Endodermal cell (in vitro differentiated cells): ENCODE measurements around the gene NTRK2. TPM values are rescaled to one million over a fixed set of nuclear protein-coding genes. Genes with fewer than 3 reads are reported as not detected.

Experiments used
- DNase-seq: peaks from one replicate; pipeline ENCODE4 v3.0.0-alpha.2; 2017
- H3K27ac ChIP-seq: 2 replicates; pipeline ENCODE4 v1.5.1; 2013; ENCODE audit warnings: mild to moderate bottlenecking, low read depth, low read length, moderate library complexity
- H3K27me3 ChIP-seq: 2 replicates; pipeline ENCODE4 v1.6.1; 2013; ENCODE audit warnings: mild to moderate bottlenecking, low read length, moderate library complexity; ENCODE audit not compliant: insufficient read depth, control insufficient read depth, poor library complexity, severe bottlenecking
- H3K36me3 ChIP-seq: 2 replicates; pipeline ENCODE4 v1.7.0; 2013; ENCODE audit warnings: mild to moderate bottlenecking, low read length, moderate library complexity; ENCODE audit not compliant: control insufficient read depth, insufficient read depth
- H3K4me1 ChIP-seq: one replicate; pipeline ENCODE4 v1.7.0; 2013; ENCODE audit warnings: low read length; ENCODE audit not compliant: control insufficient read depth, insufficient read depth
- H3K4me3 ChIP-seq: 2 replicates; pipeline ENCODE4 v1.5.1; 2013; ENCODE audit warnings: mild to moderate bottlenecking, low read length, moderate library complexity
- H3K9ac ChIP-seq: 2 replicates; pipeline ENCODE4 v1.6.1; 2013; ENCODE audit warnings: mild to moderate bottlenecking, low read length, moderate library complexity; ENCODE audit not compliant: poor library complexity, severe bottlenecking; ENCODE audit errors: extremely low read depth
- H3K9me3 ChIP-seq: 2 replicates; pipeline ENCODE4 v1.6.1; 2013; ENCODE audit warnings: mild to moderate bottlenecking, low read length, moderate library complexity; ENCODE audit not compliant: control insufficient read depth
- H3K27ac Mint-ChIP-seq: 2 replicates; pipeline ENCODE4 v1.8.0; 2020; ENCODE audit warnings: mixed read lengths
- H3K27me3 Mint-ChIP-seq: 2 replicates; pipeline ENCODE4 v1.8.0; 2021; ENCODE audit warnings: mild to moderate bottlenecking, mixed read lengths; ENCODE audit not compliant: insufficient read depth
- H3K36me3 Mint-ChIP-seq: 2 replicates; pipeline ENCODE4 v1.8.0; 2020; ENCODE audit warnings: low read depth, mixed read lengths
- H3K4me1 Mint-ChIP-seq: 2 replicates; pipeline ENCODE4 v1.8.0; 2020; ENCODE audit warnings: mixed read lengths
- H3K4me3 Mint-ChIP-seq: 2 replicates; pipeline ENCODE4 v1.8.0; 2020; ENCODE audit warnings: mild to moderate bottlenecking, moderate library complexity, mixed read lengths
- H3K9me3 Mint-ChIP-seq: 2 replicates; pipeline ENCODE4 v1.8.0; 2020; ENCODE audit warnings: mild to moderate bottlenecking, mixed read lengths
- CTCF ChIP-seq: fragments of 200-600 bp; sonication (generic); conservative IDR thresholded peaks from 2 replicates; pipeline ENCODE4 v1.5.0; 2021; ENCODE audit warnings: antibody characterized with exemption, mild to moderate bottlenecking
- WGBS, 2 experiments: methylation state at CpG; one replicate each; pipeline versions ENCODE4 v1.1.5 to v1.1.7; 2013; ENCODE audit warnings: missing lambda C conversion rate in 2 of 2, mixed read lengths in 1 of 2; ENCODE audit not compliant: insufficient coverage in 1 of 2, insufficient read length in 1 of 2; 5-methylcytosine and 5-hydroxymethylcytosine counted together
- total RNA-seq, 2 donors: library from RNA; stranded (reverse); fragmentation: NEBNext Ultra II Directional in 1 of 2; extraction: Animal tissue kit (Norgen Biotek cat#: 25700) in 1 of 2; gene quantifications; 2 replicates in 1 of 2; 3 replicates in 1 of 2; pipeline ENCODE4 v1.2.1, GENCODE V29; 2021

Gene NTRK2
- total RNA-seq, 2 donors from 2014 or later, result 0.09 to 0.18 TPM

GRCh38 chr9:84953252-84953773 lies 283.8 kb downstream of the NTRK2 start:
- no peaks in the 10 kb centered on the region for H3K9me3 ChIP-seq
- no peak overlapping the region for H3K27ac ChIP-seq
- H3K27ac Mint-ChIP-seq, result no peak overlapping the region
- no peaks in the 10 kb centered on the region for H3K36me3 Mint-ChIP-seq
- H3K27me3 Mint-ChIP-seq, result peaks cover 26% of the 10 kb centered on the region
- DNase-seq, result no peak
- no peak for TF ChIP-seq CTCF
- H3K9ac ChIP-seq, result no peak overlapping the region
- no peaks in the 10 kb centered on the region for H3K9me3 Mint-ChIP-seq
- H3K27me3 ChIP-seq, result peaks cover 9% of the 10 kb centered on the region
- no peaks in the 10 kb centered on the region for H3K4me1 ChIP-seq
- 92% methylated on average over 3 of the region's 3 CpGs; no CpG with 5 or more reads in 1 of the 2 experiments for WGBS, 2 experiments
- peaks cover 5% of the 10 kb centered on the region for H3K4me1 Mint-ChIP-seq
- H3K4me3 Mint-ChIP-seq, result no peak overlapping the region
- H3K36me3 ChIP-seq, result no peaks in the 10 kb centered on the region
- no peak overlapping the region for H3K4me3 ChIP-seq

- no peaks in the 10 kb centered on the region for H3K9me3 Mint-ChIP-seq
- TF ChIP-seq CTCF, result peak; percentile 97
- peaks cover 26% of the 10 kb centered on the region for H3K27me3 Mint-ChIP-seq
- Histone ChIP-seq H3K4me3 (no peak overlapping the region), H3K4me1 (no peaks in the 10 kb centered on the region), H3K9me3 (no peaks in the 10 kb centered on the region), H3K36me3 (no peaks in the 10 kb centered on the region), H3K9ac (no peak overlapping the region), H3K27ac (no peak overlapping the region), H3K27me3 (peaks cover 9% of the 10 kb centered on the region)
- no peaks in the 10 kb centered on the region for H3K36me3 Mint-ChIP-seq
- no peak overlapping the region for H3K4me3 Mint-ChIP-seq
- peaks cover 5% of the 10 kb centered on the region for H3K4me1 Mint-ChIP-seq
- DNase-seq, result peak; percentile 94
- WGBS, 2 experiments, result 34 to 43% methylated on average over 6 to 21 of the region's 21 CpGs
- H3K27ac Mint-ChIP-seq, result no peak overlapping the region
These were observed 284.5 kb downstream of the NTRK2 start for GRCh38 chr9:84953797-84954705.

- no peak overlapping the region for H3K4me3 ChIP-seq
- no peaks in the 10 kb centered on the region for H3K4me1 ChIP-seq
- peaks cover 5% of the 10 kb centered on the region for H3K4me1 Mint-ChIP-seq
- H3K27me3 Mint-ChIP-seq, result peaks cover 26% of the 10 kb centered on the region
- H3K9me3 Mint-ChIP-seq, result no peaks in the 10 kb centered on the region
- H3K9ac ChIP-seq, result no peak overlapping the region
- H3K4me3 Mint-ChIP-seq, result no peak overlapping the region
- WGBS, 2 experiments, result 95 to 99% methylated on average over 12 to 18 of the region's 18 CpGs
- no peak for DNase-seq
- H3K27me3 ChIP-seq, result peaks cover 9% of the 10 kb centered on the region
- no peaks in the 10 kb centered on the region for H3K36me3 ChIP-seq
- H3K27ac ChIP-seq, result no peak overlapping the region
- H3K9me3 ChIP-seq, result no peaks in the 10 kb centered on the region
- no peak overlapping the region for H3K27ac Mint-ChIP-seq
- no peaks in the 10 kb centered on the region for H3K36me3 Mint-ChIP-seq
- no peak for TF ChIP-seq CTCF
These were observed 285.6 kb downstream of the NTRK2 start for GRCh38 chr9:84955155-84955554.
